CD4-positive, alpha-beta T cell (primary cell): ENCODE data around the gene GJB3. TPM values are rescaled to one million over a fixed set of nuclear protein-coding genes. Genes with fewer than 3 reads are reported as not detected.
"Not testable (repeated sequence)": the region's sequence is repeated elsewhere in the genome, so short reads cannot be mapped to it uniquely, and the experiment has no call there.

ENCODE experiments used
- ATAC-seq: fragments of 200-7000 bp; cut with Tn5 transposase; one replicate; pipeline ENCODE4 v1.10.0; 2022; ENCODE audit warnings: mild to moderate bottlenecking; ENCODE audit not compliant: poor library complexity
- CTCF ChIA-PET: fragments of 350-600 bp; sonication (Branson Sonifier 250); formaldehyde crosslinking; loops from one replicate; lab custom pipeline; 2021; ENCODE audit warnings: antibody characterized with exemption, inconsistent platforms; lab: Charles Lee
- POLR2A ChIA-PET: fragments of 350-600 bp; sonication (Branson Sonifier 250); formaldehyde crosslinking; loops from one replicate; lab custom pipeline; 2021; ENCODE audit warnings: antibody characterized with exemption, inconsistent platforms; lab: Charles Lee
- DNase-seq, 14 experiments: peaks; one replicate each; pipeline ENCODE4 v3.0.0-alpha.2; 2013 to 2020; ENCODE audit warnings: mixed read lengths in 2 of 14
- H3K27ac ChIP-seq, 2 donors: one replicate each; pipeline versions ENCODE4 v1.5.1 to v1.7.0; 2013; ENCODE audit warnings: low read length in 2 of 2, low read depth in 1 of 2, mild to moderate bottlenecking in 1 of 2
- H3K27me3 ChIP-seq, 2 experiments: 1 replicate in 1 of 2; 2 replicates in 1 of 2; pipeline versions ENCODE4 v1.6.1 to v1.7.0; 2013; ENCODE audit warnings: low read length in 2 of 2, control low read depth in 1 of 2, mild to moderate bottlenecking in 1 of 2, moderate library complexity in 1 of 2; ENCODE audit not compliant: insufficient read depth in 2 of 2, control insufficient read depth in 1 of 2
- H3K36me3 ChIP-seq: one replicate; pipeline ENCODE4 v1.6.1; 2013; ENCODE audit warnings: low read length, control low read depth; ENCODE audit not compliant: insufficient read depth
- H3K4me1 ChIP-seq: one replicate; pipeline ENCODE4 v1.6.1; 2013; ENCODE audit warnings: low read length, control low read depth; ENCODE audit not compliant: insufficient read depth
- H3K4me3 ChIP-seq: one replicate; pipeline ENCODE4 v1.5.1; 2013; ENCODE audit warnings: mild to moderate bottlenecking, low read length, moderate library complexity
- H3K9me3 ChIP-seq, 2 experiments: 1 replicate in 1 of 2; 2 replicates in 1 of 2; pipeline versions ENCODE4 v1.6.1 to v1.7.0; 2013; ENCODE audit warnings: low read length in 2 of 2, mild to moderate bottlenecking in 2 of 2, control low read depth in 1 of 2, moderate library complexity in 1 of 2; ENCODE audit not compliant: control insufficient read depth in 1 of 2, insufficient read depth in 1 of 2
- H3K27ac Mint-ChIP-seq: one replicate; pipeline ENCODE4 v1.8.0; 2020; ENCODE audit warnings: mixed read lengths
- H3K27me3 Mint-ChIP-seq: one replicate; pipeline ENCODE4 v1.8.0; 2021; ENCODE audit warnings: mixed read lengths
- H3K36me3 Mint-ChIP-seq: one replicate; pipeline ENCODE4 v1.8.0; 2021; ENCODE audit warnings: low read depth, mixed read lengths
- H3K4me1 Mint-ChIP-seq: one replicate; pipeline ENCODE4 v1.8.0; 2021; ENCODE audit warnings: low read depth, mixed read lengths
- H3K4me3 Mint-ChIP-seq: one replicate; pipeline ENCODE4 v1.8.0; 2020; ENCODE audit warnings: mild to moderate bottlenecking, mixed read lengths
- H3K9me3 Mint-ChIP-seq: one replicate; pipeline ENCODE4 v1.8.0; 2020; ENCODE audit warnings: mixed read lengths
- intact Hi-C, 2 experiments: fragments of 100-400 bp; cut with DNase I in 1 of 2; cut with micrococcal nuclease in 1 of 2; formaldehyde crosslinking; loops; one replicate each; pipeline versions ENCODE4 v1.15.1 to v1.9.0; 2023 to 2025; cut with DNase I, micrococcal nuclease
- total RNA-seq, 174 experiments: library from RNA in 2 of 174; stranded (reverse) in 2 of 174; gene quantifications; one replicate each; pipeline ENCODE4 v1.2.3 and lab custom pipeline; 2021 to 2026
- TF ChIP-seq, protein P1 (sequence below): fragments of 200-600 bp; IDR thresholded peaks from one replicate; pipeline ENCODE4 v1.8.0; 2022; ENCODE audit warnings: antibody characterized with exemption, mild to moderate bottlenecking

The GJB3 gene
- total RNA-seq, 2 experiments from 2014 or later, result not detected

DNA sequence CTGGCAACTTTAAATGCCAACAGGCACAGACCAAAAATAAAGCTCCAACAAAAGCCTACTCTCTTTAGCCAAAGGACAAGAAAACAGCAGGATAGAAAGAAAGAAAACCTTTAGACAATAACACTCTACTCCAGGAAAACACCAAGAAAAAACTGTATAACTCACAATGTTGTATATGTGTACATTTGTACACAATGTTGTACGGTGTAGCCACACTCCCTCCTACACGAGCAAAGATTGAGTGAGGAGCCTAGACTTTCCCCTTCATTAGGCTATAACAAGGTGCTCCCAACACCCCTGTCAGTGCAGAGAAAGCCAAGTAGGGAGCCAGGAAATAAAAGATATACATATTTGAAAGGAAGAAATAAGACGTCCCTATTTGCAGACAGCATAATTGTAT is 35.8 kb downstream of the GJB3 start:
- no peak overlapping the region for H3K4me3 ChIP-seq
- no peaks in the 10 kb centered on the region for H3K4me1 ChIP-seq
- ChIA-PET POLR2A (interaction anchor here (0.6 kb wide), 1 partner anchor 15 kb away, joined by 4 read pairs; no protein-coding TSS in a partner anchor), CTCF (no interaction called here)
- DNase-seq, result no peak
- Mint-ChIP-seq H3K36me3 (no peaks in the 10 kb centered on the region), H3K4me3 (no peak overlapping the region), H3K9me3 (no peaks in the 10 kb centered on the region), H3K4me1 (no peaks in the 10 kb centered on the region), H3K27ac (no peak overlapping the region), H3K27me3 (no peaks in the 10 kb centered on the region)
- H3K9me3 ChIP-seq, result no peaks in the 10 kb centered on the region
- ATAC-seq, result no peak
- intact Hi-C loops, result no loop called here
- no peaks in the 10 kb centered on the region for H3K36me3 ChIP-seq
- H3K27me3 ChIP-seq, result no peaks in the 10 kb centered on the region
- TF ChIP-seq, protein P1, sequence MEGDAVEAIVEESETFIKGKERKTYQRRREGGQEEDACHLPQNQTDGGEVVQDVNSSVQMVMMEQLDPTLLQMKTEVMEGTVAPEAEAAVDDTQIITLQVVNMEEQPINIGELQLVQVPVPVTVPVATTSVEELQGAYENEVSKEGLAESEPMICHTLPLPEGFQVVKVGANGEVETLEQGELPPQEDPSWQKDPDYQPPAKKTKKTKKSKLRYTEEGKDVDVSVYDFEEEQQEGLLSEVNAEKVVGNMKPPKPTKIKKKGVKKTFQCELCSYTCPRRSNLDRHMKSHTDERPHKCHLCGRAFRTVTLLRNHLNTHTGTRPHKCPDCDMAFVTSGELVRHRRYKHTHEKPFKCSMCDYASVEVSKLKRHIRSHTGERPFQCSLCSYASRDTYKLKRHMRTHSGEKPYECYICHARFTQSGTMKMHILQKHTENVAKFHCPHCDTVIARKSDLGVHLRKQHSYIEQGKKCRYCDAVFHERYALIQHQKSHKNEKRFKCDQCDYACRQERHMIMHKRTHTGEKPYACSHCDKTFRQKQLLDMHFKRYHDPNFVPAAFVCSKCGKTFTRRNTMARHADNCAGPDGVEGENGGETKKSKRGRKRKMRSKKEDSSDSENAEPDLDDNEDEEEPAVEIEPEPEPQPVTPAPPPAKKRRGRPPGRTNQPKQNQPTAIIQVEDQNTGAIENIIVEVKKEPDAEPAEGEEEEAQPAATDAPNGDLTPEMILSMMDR, result no peak
- no peak overlapping the region for H3K27ac ChIP-seq

DNA sequence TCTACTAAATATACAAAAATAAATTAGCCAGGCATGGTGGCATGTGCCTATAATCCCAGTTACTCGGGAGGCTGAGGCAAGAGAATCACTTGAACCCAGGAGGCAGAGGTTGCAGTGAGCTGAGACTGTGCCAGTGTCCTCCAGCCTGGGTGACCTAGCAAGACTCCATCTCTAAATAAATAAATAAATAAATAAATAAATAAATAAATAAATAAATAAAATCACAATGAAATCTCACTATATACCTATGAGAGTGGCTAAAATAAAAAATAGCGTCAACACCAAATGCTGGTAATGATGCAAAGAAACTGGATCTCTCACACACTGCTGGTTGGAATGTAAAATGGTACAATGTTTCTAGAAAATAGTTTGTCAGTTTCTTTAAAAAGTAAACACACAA is 37.8 kb downstream of the GJB3 start:
- POLR2A ChIA-PET, H3K4me1 ChIP-seq, intact Hi-C loops, CTCF ChIA-PET, H3K4me3 ChIP-seq, H3K4me1 Mint-ChIP-seq, DNase-seq, H3K27me3 Mint-ChIP-seq, H3K27ac Mint-ChIP-seq, H3K36me3 Mint-ChIP-seq, H3K27ac ChIP-seq, H3K36me3 ChIP-seq, H3K4me3 Mint-ChIP-seq, ATAC-seq, H3K9me3 Mint-ChIP-seq, H3K9me3 ChIP-seq, H3K27me3 ChIP-seq: not testable (repeated sequence)

DNA sequence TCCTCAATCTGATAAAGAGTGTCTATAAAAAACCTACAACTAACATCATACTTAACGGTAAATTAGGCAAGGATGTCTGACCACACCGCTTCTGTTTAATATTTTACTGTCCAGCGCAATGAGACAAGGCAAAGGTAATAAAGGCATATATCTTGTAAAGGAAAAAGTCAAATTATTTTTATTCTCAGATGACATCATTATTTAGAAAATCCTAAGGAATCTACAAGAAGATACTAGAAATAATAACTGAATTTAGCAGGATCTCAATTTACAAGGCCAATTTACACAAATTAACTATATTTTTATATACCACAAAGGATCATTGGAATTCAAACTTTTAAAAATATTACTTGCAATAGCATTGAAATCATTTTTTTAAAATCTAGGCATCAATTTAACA is 41.2 kb downstream of the GJB3 start:
- H3K9me3 ChIP-seq, result peaks cover 0 to 4% of the 10 kb centered on the region in 2 experiments
- H3K36me3 ChIP-seq, result no peaks in the 10 kb centered on the region
- Mint-ChIP-seq H3K27me3 (no peaks in the 10 kb centered on the region), H3K9me3 (no peaks in the 10 kb centered on the region), H3K27ac (no peak overlapping the region), H3K36me3 (no peaks in the 10 kb centered on the region), H3K4me1 (no peaks in the 10 kb centered on the region), H3K4me3 (no peak overlapping the region)
- no peak overlapping the region for H3K27ac ChIP-seq
- H3K4me1 ChIP-seq, result no peaks in the 10 kb centered on the region
- intact Hi-C loops, result no loop called here
- DNase-seq (no peak), ATAC-seq (no peak)
- no peak overlapping the region for H3K4me3 ChIP-seq
- TF ChIP-seq, protein P1, result no peak
- ChIA-PET POLR2A (no interaction called here), CTCF (no interaction called here)
- no peaks in the 10 kb centered on the region for H3K27me3 ChIP-seq

DNA sequence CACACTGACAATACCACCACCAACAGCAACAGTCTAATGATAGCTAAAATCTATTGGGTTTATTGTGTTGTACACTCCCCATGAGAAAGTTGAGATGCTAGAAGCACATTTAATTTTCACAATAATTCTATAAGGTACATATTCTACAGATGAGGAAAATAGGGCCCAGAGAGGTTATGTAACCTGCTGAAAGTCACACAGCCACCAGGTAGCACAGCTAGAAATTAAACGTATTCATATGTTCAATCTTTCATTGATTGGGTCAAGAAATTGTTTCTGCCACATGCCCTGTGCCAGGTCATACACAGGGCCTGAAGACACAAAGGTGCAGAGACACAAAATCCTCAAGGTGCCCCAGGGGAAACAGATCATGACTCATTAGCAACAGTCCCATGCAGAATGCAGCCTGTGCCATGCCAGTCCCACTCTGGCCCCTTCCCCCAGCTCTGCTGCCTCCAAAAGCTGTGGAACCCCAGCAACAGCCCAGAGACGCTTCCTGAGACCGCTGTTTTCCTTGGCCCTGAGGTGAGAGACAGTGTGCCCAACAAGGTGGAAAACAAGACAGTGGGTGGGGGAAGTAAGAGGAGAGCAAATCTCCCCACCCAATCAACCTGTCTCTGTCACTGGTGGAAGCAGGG is 43.9 kb downstream of the GJB3 start:
- ChIA-PET CTCF (no interaction called here), POLR2A (no interaction called here)
- Mint-ChIP-seq H3K4me1 (no peaks in the 10 kb centered on the region), H3K4me3 (no peak overlapping the region), H3K9me3 (no peaks in the 10 kb centered on the region), H3K36me3 (no peaks in the 10 kb centered on the region), H3K27me3 (no peaks in the 10 kb centered on the region), H3K27ac (no peak overlapping the region)
- DNase-seq, result no peak
- intact Hi-C loops, result no loop called here
- Histone ChIP-seq H3K27me3 (no peaks in the 10 kb centered on the region), H3K4me3 (no peak overlapping the region), H3K4me1 (no peaks in the 10 kb centered on the region), H3K9me3 (peaks cover 0 to 4% of the 10 kb centered on the region in 2 experiments), H3K36me3 (no peaks in the 10 kb centered on the region), H3K27ac (no peak overlapping the region)
- TF ChIP-seq, protein P1, result no peak
- no peak for ATAC-seq
